SJSA1 (cell line): Measurements from ENCODE around the gene ZFAND2A. TPM values are rescaled to one million over a fixed set of nuclear protein-coding genes. Genes with fewer than 3 reads are reported as not detected.
"Not testable (repeated sequence)": the region's sequence is repeated elsewhere in the genome, so short reads cannot be mapped to it uniquely, and the experiment has no call there.

ENCODE experiments used
- DNase-seq, 2 experiments: peaks; one replicate each; pipeline ENCODE4 v3.0.0-alpha.2; 2015 to 2020; ENCODE audit warnings: low spot score in 2 of 2, low read depth in 1 of 2
- H3K27ac ChIP-seq: fragments of 250-450 bp; sonication (Bioruptor Pico); 2 replicates; pipeline ENCODE4 v1.5.1; 2020; ENCODE audit warnings: mild to moderate bottlenecking, moderate library complexity
- H3K27me3 ChIP-seq: fragments of 250-450 bp; sonication (Bioruptor Pico); replicated peaks from 2 replicates; pipeline ENCODE4 v1.5.1; 2020; ENCODE audit warnings: mild to moderate bottlenecking, moderate library complexity
- H3K36me3 ChIP-seq: fragments of 250-450 bp; sonication (Bioruptor Pico); 2 replicates; pipeline ENCODE4 v1.5.1; 2020; ENCODE audit warnings: mild to moderate bottlenecking
- H3K4me1 ChIP-seq: fragments of 250-450 bp; sonication (Bioruptor Pico); replicated peaks from 2 replicates; pipeline ENCODE4 v1.6.1; 2021; ENCODE audit warnings: mild to moderate bottlenecking
- H3K4me3 ChIP-seq: fragments of 250-450 bp; sonication (Bioruptor Pico); 2 replicates; pipeline ENCODE4 v1.5.1; 2020; ENCODE audit warnings: mild to moderate bottlenecking
- H3K9me3 ChIP-seq: fragments of 250-450 bp; sonication (Bioruptor Pico); replicated peaks from 2 replicates; pipeline ENCODE4 v1.5.1; 2020; ENCODE audit warnings: mild to moderate bottlenecking
- total RNA-seq: library from RNA; depleted of rRNA; stranded (reverse); fragments of >200 nt; shearing (Covaris generic); gene quantifications from 2 replicates; pipeline ENCODE4 v1.2.3, GENCODE V29; 2014

Gene ZFAND2A
- total RNA-seq, 1 experiment from 2014 or later = 28.5 TPM

- DNase-seq = no peak
- peaks cover 8% of the 10 kb centered on the region for H3K4me1 ChIP-seq
- no peaks in the 10 kb centered on the region for H3K36me3 ChIP-seq
- no peak overlapping the region for H3K27ac ChIP-seq
- peaks cover 35% of the 10 kb centered on the region for H3K27me3 ChIP-seq
- H3K4me3 ChIP-seq = no peak overlapping the region
- no peaks in the 10 kb centered on the region for H3K9me3 ChIP-seq
Measured at GRCh38 chr7:1189986-1190772, 30.2 kb upstream of the ZFAND2A start.

- H3K4me1 ChIP-seq = peaks cover 8% of the 10 kb centered on the region
- peaks cover 40% of the 10 kb centered on the region for H3K27me3 ChIP-seq
- no peak overlapping the region for H3K27ac ChIP-seq
- H3K36me3 ChIP-seq = no peaks in the 10 kb centered on the region
- DNase-seq = no peak
- H3K4me3 ChIP-seq = no peak overlapping the region
- H3K9me3 ChIP-seq = no peaks in the 10 kb centered on the region
Measured at GRCh38 chr7:1188720-1189294, 28.8 kb upstream of the ZFAND2A start.

GRCh38 chr7:1187127-1187526 lies 27.1 kb upstream of the ZFAND2A start:
- Histone ChIP-seq H3K27me3 (peaks cover 43% of the 10 kb centered on the region), H3K4me3 (no peak overlapping the region), H3K27ac (no peak overlapping the region), H3K36me3 (no peaks in the 10 kb centered on the region), H3K4me1 (peaks cover 2% of the 10 kb centered on the region), H3K9me3 (no peaks in the 10 kb centered on the region)
- no peak for DNase-seq

GRCh38 chr7:1181640-1182039 lies 21.6 kb upstream of the ZFAND2A start:
- H3K4me1 ChIP-seq = peaks cover 2% of the 10 kb centered on the region

GRCh38 chr7:1181031-1181430 lies 21.0 kb upstream of the ZFAND2A start:
- peaks cover 34% of the 10 kb centered on the region for H3K27me3 ChIP-seq
- H3K27ac ChIP-seq = no peak overlapping the region
- H3K36me3 ChIP-seq = no peaks in the 10 kb centered on the region
- peaks cover 8% of the 10 kb centered on the region for H3K4me1 ChIP-seq
- DNase-seq = no peak
- H3K9me3 ChIP-seq = 0 out of 2 replicates have a peak, but pooled peaks cover 2% of the 10 kb centered on the region
- H3K4me3 ChIP-seq = no peak overlapping the region

More at GRCh38 chr7:1181640-1182039, 21.6 kb upstream of the ZFAND2A start:
- peaks cover 40% of the 10 kb centered on the region for H3K27me3 ChIP-seq
- H3K4me3 ChIP-seq = no peak overlapping the region
- H3K9me3 ChIP-seq = 0 out of 2 replicates have a peak, but pooled peaks cover 2% of the 10 kb centered on the region
- no peak for DNase-seq
- no peak overlapping the region for H3K27ac ChIP-seq
- no peaks in the 10 kb centered on the region for H3K36me3 ChIP-seq

- H3K4me3 ChIP-seq = no peak overlapping the region
- peak; percentile 43 to 81 for DNase-seq
- no peak overlapping the region for H3K27ac ChIP-seq
- 0 out of 2 replicates have a peak, but pooled peaks cover 2% of the 10 kb centered on the region for H3K9me3 ChIP-seq
- no peaks in the 10 kb centered on the region for H3K36me3 ChIP-seq
- H3K4me1 ChIP-seq = peaks cover 13% of the 10 kb centered on the region
- peaks cover 14% of the 10 kb centered on the region; the same call in 1 of the 2 replicates for H3K27me3 ChIP-seq
Measured at GRCh38 chr7:1176891-1177373, 16.9 kb upstream of the ZFAND2A start.

GRCh38 chr7:1175967-1176851 lies 16.2 kb upstream of the ZFAND2A start:
- peak; percentile 73 to 87 for DNase-seq
- Histone ChIP-seq H3K27ac (no peak overlapping the region), H3K27me3 (0 out of 2 replicates have a peak, but pooled peaks cover 14% of the 10 kb centered on the region), H3K4me1 (peaks cover 13% of the 10 kb centered on the region), H3K4me3 (peak overlapping the region; percentile 8), H3K9me3 (peaks cover 2% of the 10 kb centered on the region; the same call in 1 of the 2 replicates), H3K36me3 (no peaks in the 10 kb centered on the region)

GRCh38 chr7:1175597-1175966 lies 15.6 kb upstream of the ZFAND2A start:
- DNase-seq = no peak
- H3K27ac ChIP-seq = no peak overlapping the region
- H3K9me3 ChIP-seq = peaks cover 2% of the 10 kb centered on the region; the same call in 1 of the 2 replicates
- H3K27me3 ChIP-seq = 0 out of 2 replicates have a peak, but pooled peaks cover 12% of the 10 kb centered on the region
- H3K4me1 ChIP-seq = peaks cover 13% of the 10 kb centered on the region
- no peak overlapping the region for H3K4me3 ChIP-seq
- no peaks in the 10 kb centered on the region for H3K36me3 ChIP-seq

- H3K4me3 ChIP-seq = no peak overlapping the region
- H3K9me3 ChIP-seq = peaks cover 2% of the 10 kb centered on the region; the same call in 1 of the 2 replicates
- 0 out of 2 replicates have a peak, but pooled peaks cover 8% of the 10 kb centered on the region for H3K27me3 ChIP-seq
- no peak for DNase-seq
- no peak overlapping the region for H3K27ac ChIP-seq
- H3K36me3 ChIP-seq = no peaks in the 10 kb centered on the region
- H3K4me1 ChIP-seq = peaks cover 13% of the 10 kb centered on the region
Measured at GRCh38 chr7:1174881-1175596, 15.0 kb upstream of the ZFAND2A start.

GRCh38 chr7:1174002-1174401 lies 14.0 kb upstream of the ZFAND2A start:
- no peak overlapping the region for H3K4me3 ChIP-seq
- 0 out of 2 replicates have a peak, but pooled peaks cover 8% of the 10 kb centered on the region for H3K27me3 ChIP-seq
- H3K4me1 ChIP-seq = peaks cover 20% of the 10 kb centered on the region
- peaks cover 2% of the 10 kb centered on the region; the same call in 1 of the 2 replicates for H3K9me3 ChIP-seq
- no peak overlapping the region for H3K27ac ChIP-seq
- DNase-seq = no peak
- no peaks in the 10 kb centered on the region for H3K36me3 ChIP-seq

GRCh38 chr7:1172666-1173523 lies 12.9 kb upstream of the ZFAND2A start:
- no peak for DNase-seq
- no peak overlapping the region for H3K4me3 ChIP-seq
- peaks cover 21% of the 10 kb centered on the region for H3K4me1 ChIP-seq
- 0 out of 2 replicates have a peak, but pooled peaks cover 1% of the 10 kb centered on the region for H3K27me3 ChIP-seq
- H3K9me3 ChIP-seq = peaks cover 1% of the 10 kb centered on the region; the same call in 1 of the 2 replicates
- no peaks in the 10 kb centered on the region for H3K36me3 ChIP-seq
- no peak overlapping the region for H3K27ac ChIP-seq

- DNase-seq, H3K27me3 ChIP-seq, H3K4me3 ChIP-seq, H3K27ac ChIP-seq, H3K36me3 ChIP-seq, H3K9me3 ChIP-seq: not testable (repeated sequence)
- peaks cover 17% of the 10 kb centered on the region for H3K4me1 ChIP-seq
Measured at GRCh38 chr7:1171516-1171915, 11.5 kb upstream of the ZFAND2A start.
